ENCODE measurements around the gene IMMP2L. TPM values are rescaled to one million over a fixed set of nuclear protein-coding genes. Genes with fewer than 3 reads are reported as not detected.

IMMP2L gene
- total and polyA plus RNA-seq, 2 of the 8 experiments (the other 6 are each of a cell fraction or from before 2014, with no cell fraction given) = 2.3 to 10.1 TPM

DNA sequence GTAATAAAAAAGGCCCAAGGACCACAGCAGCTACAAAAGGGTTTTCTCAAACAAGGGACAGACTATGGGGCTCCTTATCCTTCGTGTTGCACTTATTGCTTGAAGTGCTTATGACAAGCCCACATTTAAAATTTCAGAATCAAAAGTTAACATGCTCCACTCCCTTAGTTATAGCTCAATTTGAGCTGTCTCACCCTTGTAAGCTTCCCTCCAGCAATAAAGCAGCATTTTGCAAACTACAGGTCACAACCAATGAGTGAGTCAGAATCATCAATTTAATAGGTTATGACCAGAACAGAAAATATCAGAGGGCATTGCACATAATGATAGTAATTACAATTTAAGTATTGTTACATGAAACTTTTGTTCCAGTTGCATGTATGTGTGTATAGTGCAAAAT is 53.0 kb downstream of the IMMP2L start:
- H3K36me3 ChIP-seq (ENCODE audit: control insufficient read depth in 2 of 4, insufficient read depth in 4 of 4, low read length in 3 of 4) = no peaks in the 10 kb centered on the region
- FAIRE-seq (no peak), DNase-seq (ENCODE audit: low read depth in 1 of 2, low spot score in 2 of 2) (no peak)
- POLR2A ChIA-PET (ENCODE audit: partially characterized antibody) = interaction anchor here (1.1 kb wide), 1 partner anchor 29 kb away, joined by 3 read pairs; no protein-coding TSS in a partner anchor
- no peak overlapping the region for H4K8ac ChIP-seq (ENCODE audit: extremely low read depth, insufficient read depth, low read length)
- H3K27ac ChIP-seq (ENCODE audit: low read depth, low read length) = no peak overlapping the region
- WGBS, 2 experiments (ENCODE audit: extremely low coverage in 1 of 2, insufficient coverage in 1 of 2, insufficient read length in 1 of 2, insufficient replicate concordance in 2 of 2, low coverage in 1 of 2, low lambda C conversion rate in 2 of 2, missing lambda C conversion rate in 1 of 2) = 100% methylated on average over 1 of the region's 1 CpG; no CpG with 5 or more reads in 1 of the 2 experiments
- H2BK12ac ChIP-seq (ENCODE audit: low read depth, low read length) = no peak overlapping the region
- no peak overlapping the region for H2AFZ ChIP-seq (ENCODE audit: low read length)
- H3K9me3 ChIP-seq (ENCODE audit: insufficient read depth in 2 of 2, low read depth in 1 of 2, low read length in 1 of 2) = no peaks in the 10 kb centered on the region
- H3K56ac ChIP-seq (replicated peaks; ENCODE audit: insufficient read length, low read depth, low read length) = no peak overlapping the region
- H3K14ac ChIP-seq (ENCODE audit: insufficient read length) = no peak overlapping the region
- H2BK120ac ChIP-seq (replicated peaks; ENCODE audit: low read depth, low read length) = no peak overlapping the region
- no peak overlapping the region for H2BK20ac ChIP-seq (ENCODE audit: low read length)
- H4K5ac ChIP-seq (ENCODE audit: insufficient read length, low read depth, low read length) = no peak overlapping the region
- H3K4ac ChIP-seq (replicated peaks; ENCODE audit: insufficient read length, low read depth, low read length) = no peak overlapping the region
- TF ChIP-seq CEBPB (IDR thresholded peaks at IDR 0.05; ENCODE audit: low read depth, low read length) (no peak), KDM1A (IDR thresholded peaks at IDR 0.05; ENCODE audit: borderline replicate concordance, low read length) (no peak), TCF12 (IDR thresholded peaks at IDR 0.05; ENCODE audit: low read depth, low read length) (no peak), SIX5 (IDR thresholded peaks at IDR 0.05; ENCODE audit: low read depth, low read length) (no peak), RNF2 (IDR thresholded peaks at IDR 0.05; ENCODE audit: borderline replicate concordance, low read depth, low read length, missing control alignments, poor library complexity, severe bottlenecking) (no peak), SP4 (IDR thresholded peaks at IDR 0.05; ENCODE audit: low read length) (no peak), POLR2AphosphoS5 (IDR thresholded peaks at IDR 0.05; ENCODE audit: low read depth, low read length) (no peak)
- TF ChIP-seq, protein P1, sequence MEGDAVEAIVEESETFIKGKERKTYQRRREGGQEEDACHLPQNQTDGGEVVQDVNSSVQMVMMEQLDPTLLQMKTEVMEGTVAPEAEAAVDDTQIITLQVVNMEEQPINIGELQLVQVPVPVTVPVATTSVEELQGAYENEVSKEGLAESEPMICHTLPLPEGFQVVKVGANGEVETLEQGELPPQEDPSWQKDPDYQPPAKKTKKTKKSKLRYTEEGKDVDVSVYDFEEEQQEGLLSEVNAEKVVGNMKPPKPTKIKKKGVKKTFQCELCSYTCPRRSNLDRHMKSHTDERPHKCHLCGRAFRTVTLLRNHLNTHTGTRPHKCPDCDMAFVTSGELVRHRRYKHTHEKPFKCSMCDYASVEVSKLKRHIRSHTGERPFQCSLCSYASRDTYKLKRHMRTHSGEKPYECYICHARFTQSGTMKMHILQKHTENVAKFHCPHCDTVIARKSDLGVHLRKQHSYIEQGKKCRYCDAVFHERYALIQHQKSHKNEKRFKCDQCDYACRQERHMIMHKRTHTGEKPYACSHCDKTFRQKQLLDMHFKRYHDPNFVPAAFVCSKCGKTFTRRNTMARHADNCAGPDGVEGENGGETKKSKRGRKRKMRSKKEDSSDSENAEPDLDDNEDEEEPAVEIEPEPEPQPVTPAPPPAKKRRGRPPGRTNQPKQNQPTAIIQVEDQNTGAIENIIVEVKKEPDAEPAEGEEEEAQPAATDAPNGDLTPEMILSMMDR (IDR thresholded peaks at IDR 0.05; ENCODE audit: control extremely low read depth in 1 of 3, insufficient read depth in 1 of 3, low read depth in 1 of 3, low read length in 3 of 3) = no peak
- H3K23me2 ChIP-seq (ENCODE audit: low read depth, low read length) = no peaks in the 10 kb centered on the region
- no peaks in the 10 kb centered on the region for H3K27me3 ChIP-seq (replicated peaks in 1 of 4; ENCODE audit: control insufficient read depth in 3 of 4, extremely low read depth in 1 of 4, insufficient read depth in 3 of 4, low read length in 3 of 4)
- H3K4me1 ChIP-seq (replicated peaks in 1 of 4; ENCODE audit: control insufficient read depth in 3 of 4, insufficient read depth in 4 of 4, low read length in 3 of 4) = no peaks in the 10 kb centered on the region; a peak in 1 of 7 replicates
- H2AK5ac ChIP-seq (ENCODE audit: low read depth, low read length) = no peak overlapping the region
- no peak overlapping the region for H4K91ac ChIP-seq (replicated peaks; ENCODE audit: insufficient read length, low read length)
- H3K9ac ChIP-seq (replicated peaks in 1 of 4; ENCODE audit: extremely low read depth in 1 of 4, low read depth in 3 of 4, low read length in 3 of 4) = no peak overlapping the region
- H4K20me1 ChIP-seq (replicated peaks in 1 of 2; ENCODE audit: control insufficient read depth in 1 of 2, insufficient read depth in 2 of 2, low read length in 2 of 2) = no peaks in the 10 kb centered on the region
- H3K79me2 ChIP-seq (ENCODE audit: control insufficient read depth in 1 of 2, insufficient read depth in 2 of 2, low read length in 2 of 2) = no peaks in the 10 kb centered on the region
- no peak overlapping the region for H2BK5ac ChIP-seq (ENCODE audit: low read depth, low read length)
- CTCF ChIA-PET (ENCODE audit: partially characterized antibody) = interaction anchor here (1.3 kb wide), 1 partner anchor 10 kb away, joined by 4 read pairs; no protein-coding TSS in a partner anchor
- H3K23ac ChIP-seq (ENCODE audit: insufficient read length) = no peak overlapping the region
- no peak overlapping the region for H3K4me2 ChIP-seq (ENCODE audit: insufficient read depth in 1 of 2, low read depth in 2 of 2, low read length in 2 of 2)
- no peak overlapping the region for H2BK15ac ChIP-seq (ENCODE audit: low read length)
- no peaks in the 10 kb centered on the region for H3K79me1 ChIP-seq (ENCODE audit: low read depth, low read length)
- H3K4me3 ChIP-seq (ENCODE audit: extremely low read depth in 1 of 4, insufficient read depth in 2 of 4, low read depth in 3 of 4, low read length in 4 of 4) = no peak overlapping the region
- no peak overlapping the region for H3K18ac ChIP-seq (ENCODE audit: extremely low read depth, low read length)

Data from H1 (cell line).